Measurements from ENCODE around the gene YY1.
"Not testable (repeated sequence)": the region's sequence is repeated elsewhere in the genome, so short reads cannot be mapped to it uniquely, and the experiment has no call there.

Gene YY1

GRCh38 chr14:100223332-100224201 lies 15.4 kb upstream of the YY1 start:
- Mint-ChIP-seq H3K9me3 (no peaks in the 10 kb centered on the region), H3K36me3 (ENCODE audit: low read depth) (peaks cover 3% of the 10 kb centered on the region), H3K27me3 (no peaks in the 10 kb centered on the region), H3K4me1 (ENCODE audit: low read depth) (peaks cover 11% of the 10 kb centered on the region), H3K4me3 (no peak overlapping the region), H3K27ac (no peak overlapping the region)
- DNase-seq: no peak

GRCh38 chr14:100224229-100224866 lies 14.6 kb upstream of the YY1 start:
- H3K27ac Mint-ChIP-seq: no peak overlapping the region
- DNase-seq: no peak
- no peak overlapping the region for H3K4me3 Mint-ChIP-seq

GRCh38 chr14:100225169-100225568 lies 13.8 kb upstream of the YY1 start:
- Mint-ChIP-seq H3K27me3 (no peaks in the 10 kb centered on the region), H3K27ac (peak overlapping the region; percentile 12), H3K4me1 (ENCODE audit: low read depth) (peaks cover 12% of the 10 kb centered on the region), H3K9me3 (no peaks in the 10 kb centered on the region), H3K4me3 (no peak overlapping the region), H3K36me3 (ENCODE audit: low read depth) (peaks cover 8% of the 10 kb centered on the region)
- no peak for DNase-seq

More at GRCh38 chr14:100224229-100224866, 14.6 kb upstream of the YY1 start:
- Mint-ChIP-seq H3K27me3 (no peaks in the 10 kb centered on the region), H3K36me3 (ENCODE audit: low read depth) (peaks cover 6% of the 10 kb centered on the region), H3K4me1 (ENCODE audit: low read depth) (peaks cover 12% of the 10 kb centered on the region), H3K9me3 (no peaks in the 10 kb centered on the region)

- no peaks in the 10 kb centered on the region for H3K27me3 Mint-ChIP-seq
- H3K9me3 Mint-ChIP-seq: no peaks in the 10 kb centered on the region
- H3K36me3 Mint-ChIP-seq (ENCODE audit: low read depth): peaks cover 48% of the 10 kb centered on the region
- peak overlapping the region; percentile 27 for H3K27ac Mint-ChIP-seq
- peaks cover 40% of the 10 kb centered on the region for H3K4me1 Mint-ChIP-seq (ENCODE audit: low read depth)
- DNase-seq: no peak
- no peak overlapping the region for H3K4me3 Mint-ChIP-seq
Measured at GRCh38 chr14:100230361-100230760, 8.6 kb upstream of the YY1 start.

- Mint-ChIP-seq H3K4me3 (no peak overlapping the region), H3K9me3 (no peaks in the 10 kb centered on the region), H3K36me3 (ENCODE audit: low read depth) (peaks cover 68% of the 10 kb centered on the region), H3K4me1 (ENCODE audit: low read depth) (peaks cover 52% of the 10 kb centered on the region), H3K27me3 (no peaks in the 10 kb centered on the region), H3K27ac (peak overlapping the region; percentile 94)
- DNase-seq: no peak
Measured at GRCh38 chr14:100234511-100234910, 4.4 kb upstream of the YY1 start.

- peak overlapping the region; percentile 92 for H3K4me3 Mint-ChIP-seq
- peaks cover 53% of the 10 kb centered on the region for H3K4me1 Mint-ChIP-seq (ENCODE audit: low read depth)
- peak overlapping the region; percentile 94 for H3K27ac Mint-ChIP-seq
- DNase-seq, H3K27me3 Mint-ChIP-seq, H3K9me3 Mint-ChIP-seq: not testable (repeated sequence)
- H3K36me3 Mint-ChIP-seq (ENCODE audit: low read depth): peaks cover 70% of the 10 kb centered on the region
Measured at GRCh38 chr14:100236271-100236818, 2.6 kb upstream of the YY1 start.

- Mint-ChIP-seq H3K4me1 (ENCODE audit: low read depth) (peaks cover 53% of the 10 kb centered on the region), H3K27ac (peak overlapping the region; percentile 94)
Measured at GRCh38 chr14:100236881-100237280, 2.1 kb upstream of the YY1 start.

GRCh38 chr14:100237735-100238418 lies 1.1 kb upstream of the YY1 start:
- Mint-ChIP-seq H3K4me3 (peak overlapping the region; percentile 92), H3K36me3 (ENCODE audit: low read depth) (peaks cover 72% of the 10 kb centered on the region), H3K9me3 (no peaks in the 10 kb centered on the region), H3K27ac (peak overlapping the region; percentile 94), H3K27me3 (no peaks in the 10 kb centered on the region), H3K4me1 (ENCODE audit: low read depth) (peaks cover 57% of the 10 kb centered on the region)
- DNase-seq: peak; percentile 73

More at GRCh38 chr14:100236881-100237280, 2.1 kb upstream of the YY1 start:
- DNase-seq: no peak
- Mint-ChIP-seq H3K36me3 (ENCODE audit: low read depth) (peaks cover 69% of the 10 kb centered on the region), H3K4me3 (peak overlapping the region; percentile 92), H3K9me3 (no peaks in the 10 kb centered on the region), H3K27me3 (no peaks in the 10 kb centered on the region)

GRCh38 chr14:100239211-100239839 lies 381 bp downstream of the YY1 start:
- peaks cover 59% of the 10 kb centered on the region for H3K4me1 Mint-ChIP-seq (ENCODE audit: low read depth)

GRCh38 chr14:100239840-100240667 lies 1.1 kb downstream of the YY1 start:
- Mint-ChIP-seq H3K36me3 (ENCODE audit: low read depth) (peaks cover 67% of the 10 kb centered on the region), H3K4me1 (ENCODE audit: low read depth) (peaks cover 56% of the 10 kb centered on the region), H3K27me3 (no peaks in the 10 kb centered on the region), H3K4me3 (peak overlapping the region; percentile 92), H3K9me3 (no peaks in the 10 kb centered on the region), H3K27ac (peak overlapping the region; percentile 96)
- DNase-seq: peak; percentile 92

More at GRCh38 chr14:100239211-100239839, 381 bp downstream of the YY1 start:
- Mint-ChIP-seq H3K27me3 (no peaks in the 10 kb centered on the region), H3K9me3 (no peaks in the 10 kb centered on the region), H3K27ac (peak overlapping the region; percentile 95), H3K4me3 (peak overlapping the region; percentile 85), H3K36me3 (ENCODE audit: low read depth) (peaks cover 74% of the 10 kb centered on the region)
- DNase-seq: peak; percentile 53

- peaks cover 69% of the 10 kb centered on the region for H3K36me3 Mint-ChIP-seq (ENCODE audit: low read depth)
- no peaks in the 10 kb centered on the region for H3K9me3 Mint-ChIP-seq
- H3K4me1 Mint-ChIP-seq (ENCODE audit: low read depth): peaks cover 56% of the 10 kb centered on the region
- peak overlapping the region; percentile 92 for H3K4me3 Mint-ChIP-seq
- no peaks in the 10 kb centered on the region for H3K27me3 Mint-ChIP-seq
- DNase-seq: no peak
- H3K27ac Mint-ChIP-seq: peak overlapping the region; percentile 96
Measured at GRCh38 chr14:100240668-100241032, 1.7 kb downstream of the YY1 start.

- Mint-ChIP-seq H3K9me3 (no peaks in the 10 kb centered on the region), H3K36me3 (ENCODE audit: low read depth) (peaks cover 67% of the 10 kb centered on the region), H3K27me3 (no peaks in the 10 kb centered on the region), H3K4me3 (peak overlapping the region; percentile 92), H3K27ac (peak overlapping the region; percentile 96), H3K4me1 (ENCODE audit: low read depth) (peaks cover 56% of the 10 kb centered on the region)
- no peak for DNase-seq
Measured at GRCh38 chr14:100241279-100241678, 2.3 kb downstream of the YY1 start.

- Mint-ChIP-seq H3K27me3 (no peaks in the 10 kb centered on the region), H3K4me3 (peak overlapping the region; percentile 92), H3K9me3 (no peaks in the 10 kb centered on the region), H3K36me3 (ENCODE audit: low read depth) (peaks cover 65% of the 10 kb centered on the region), H3K4me1 (ENCODE audit: low read depth) (peaks cover 59% of the 10 kb centered on the region), H3K27ac (peak overlapping the region; percentile 96)
- DNase-seq: no peak
Measured at GRCh38 chr14:100243020-100243419, 4.1 kb downstream of the YY1 start.
